ENCODE measurements around the gene ZDHHC17.

The ZDHHC17 gene, protein sequence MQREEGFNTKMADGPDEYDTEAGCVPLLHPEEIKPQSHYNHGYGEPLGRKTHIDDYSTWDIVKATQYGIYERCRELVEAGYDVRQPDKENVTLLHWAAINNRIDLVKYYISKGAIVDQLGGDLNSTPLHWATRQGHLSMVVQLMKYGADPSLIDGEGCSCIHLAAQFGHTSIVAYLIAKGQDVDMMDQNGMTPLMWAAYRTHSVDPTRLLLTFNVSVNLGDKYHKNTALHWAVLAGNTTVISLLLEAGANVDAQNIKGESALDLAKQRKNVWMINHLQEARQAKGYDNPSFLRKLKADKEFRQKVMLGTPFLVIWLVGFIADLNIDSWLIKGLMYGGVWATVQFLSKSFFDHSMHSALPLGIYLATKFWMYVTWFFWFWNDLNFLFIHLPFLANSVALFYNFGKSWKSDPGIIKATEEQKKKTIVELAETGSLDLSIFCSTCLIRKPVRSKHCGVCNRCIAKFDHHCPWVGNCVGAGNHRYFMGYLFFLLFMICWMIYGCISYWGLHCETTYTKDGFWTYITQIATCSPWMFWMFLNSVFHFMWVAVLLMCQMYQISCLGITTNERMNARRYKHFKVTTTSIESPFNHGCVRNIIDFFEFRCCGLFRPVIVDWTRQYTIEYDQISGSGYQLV

DNA sequence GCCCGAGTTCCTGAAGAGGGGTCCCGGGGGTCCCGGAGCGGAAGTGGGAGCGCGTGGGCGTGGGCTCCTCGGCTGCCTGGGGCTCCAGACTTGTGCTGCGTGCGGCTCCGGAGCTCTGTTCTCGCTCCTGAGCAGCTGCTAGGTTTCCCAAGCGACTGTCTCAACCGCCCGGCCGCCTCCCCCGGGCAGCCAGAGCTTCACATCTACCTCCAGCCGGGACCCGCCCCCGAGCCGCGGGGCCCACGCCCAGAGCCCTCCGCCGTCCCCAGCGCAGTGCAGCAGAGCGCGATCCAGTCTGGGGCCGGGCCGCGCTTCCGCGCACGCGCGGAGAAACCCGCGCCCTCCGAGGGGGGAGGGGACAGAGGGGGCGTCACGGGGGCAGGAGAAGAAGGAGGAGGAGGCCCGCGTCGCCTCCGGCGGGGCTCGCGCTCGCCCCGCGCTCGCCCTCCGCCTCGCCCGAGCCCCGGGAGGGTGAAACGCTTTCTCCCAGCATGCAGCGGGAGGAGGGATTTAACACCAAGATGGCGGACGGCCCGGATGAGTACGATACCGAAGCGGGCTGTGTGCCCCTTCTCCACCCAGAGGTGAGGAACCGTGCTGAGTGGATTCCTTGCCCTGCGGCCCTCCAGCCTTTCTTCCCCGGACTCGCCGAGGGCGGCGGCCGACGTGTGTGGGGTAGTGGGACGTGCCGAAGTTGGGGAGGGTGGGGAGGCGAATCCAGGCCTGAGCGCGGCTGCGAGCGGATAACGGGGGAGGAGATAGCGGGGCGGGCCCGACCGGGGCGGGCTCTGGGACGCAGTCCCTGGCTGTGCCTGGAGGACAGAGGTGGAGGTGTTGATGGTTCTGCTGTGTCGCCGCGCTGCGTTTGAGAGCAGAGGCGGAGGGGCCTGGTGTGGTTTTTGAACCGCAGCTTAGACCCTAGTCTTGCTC, at the start of gene ZDHHC17:
ZDHHC17 (plus strand) TSS at position 370 of the 930 bp plus-strand sequence; CDS start at position 492, 122 bp downstream.
- peaks cover 46% of the 10 kb centered on the region for H3K79me2 ChIP-seq (ENCODE audit: insufficient read depth, low read length)
- no peaks in the 10 kb centered on the region for H3K9me2 ChIP-seq (ENCODE audit: low read depth, low read length)
- peak within 1 kb of the TSS; percentile 90 for H3K4me3 ChIP-seq (ENCODE audit: low read depth, low read length, poor library complexity, severe bottlenecking)
- no peaks in the 10 kb centered on the region for H3K36me3 ChIP-seq (ENCODE audit: insufficient read depth, low read length)
- no peaks in the 10 kb centered on the region for H3K9me3 ChIP-seq (ENCODE audit: low read length)
- H3K4me2 ChIP-seq (ENCODE audit: low read length): peak within 1 kb of the TSS; percentile 99
- H3K4me1 ChIP-seq (ENCODE audit: insufficient read depth, low read length, severe bottlenecking): peaks cover 36% of the 10 kb centered on the region
- no peak for TF ChIP-seq EZH2 (IDR thresholded peaks at IDR 0.05; ENCODE audit: borderline replicate concordance, low read length)
- TF ChIP-seq, protein P1, sequence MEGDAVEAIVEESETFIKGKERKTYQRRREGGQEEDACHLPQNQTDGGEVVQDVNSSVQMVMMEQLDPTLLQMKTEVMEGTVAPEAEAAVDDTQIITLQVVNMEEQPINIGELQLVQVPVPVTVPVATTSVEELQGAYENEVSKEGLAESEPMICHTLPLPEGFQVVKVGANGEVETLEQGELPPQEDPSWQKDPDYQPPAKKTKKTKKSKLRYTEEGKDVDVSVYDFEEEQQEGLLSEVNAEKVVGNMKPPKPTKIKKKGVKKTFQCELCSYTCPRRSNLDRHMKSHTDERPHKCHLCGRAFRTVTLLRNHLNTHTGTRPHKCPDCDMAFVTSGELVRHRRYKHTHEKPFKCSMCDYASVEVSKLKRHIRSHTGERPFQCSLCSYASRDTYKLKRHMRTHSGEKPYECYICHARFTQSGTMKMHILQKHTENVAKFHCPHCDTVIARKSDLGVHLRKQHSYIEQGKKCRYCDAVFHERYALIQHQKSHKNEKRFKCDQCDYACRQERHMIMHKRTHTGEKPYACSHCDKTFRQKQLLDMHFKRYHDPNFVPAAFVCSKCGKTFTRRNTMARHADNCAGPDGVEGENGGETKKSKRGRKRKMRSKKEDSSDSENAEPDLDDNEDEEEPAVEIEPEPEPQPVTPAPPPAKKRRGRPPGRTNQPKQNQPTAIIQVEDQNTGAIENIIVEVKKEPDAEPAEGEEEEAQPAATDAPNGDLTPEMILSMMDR (IDR thresholded peaks at IDR 0.05; ENCODE audit: low read length): no peak
- H3K27ac ChIP-seq (ENCODE audit: low read depth, low read length, poor library complexity, severe bottlenecking): peak within 1 kb of the TSS; percentile 75
- peak within 1 kb of the TSS; percentile 80; the same call in 1 of the 2 replicates for H2AFZ ChIP-seq (ENCODE audit: low read length)
- H3K9ac ChIP-seq (ENCODE audit: low read length): peak within 1 kb of the TSS; percentile 94
- no peaks in the 10 kb centered on the region for H3F3A ChIP-seq (ENCODE audit: insufficient read depth, low read length)
- H4K20me1 ChIP-seq (ENCODE audit: insufficient read depth, low read length): no peaks in the 10 kb centered on the region
- no peaks in the 10 kb centered on the region for H3K27me3 ChIP-seq (ENCODE audit: insufficient read depth, low read length)

GRCh38 chr12:76714415-76714814, 49.5 kb upstream of the ZDHHC17 start:
- no peaks in the 10 kb centered on the region for H3K9me3 ChIP-seq (ENCODE audit: low read length)
- no peaks in the 10 kb centered on the region for H3F3A ChIP-seq (ENCODE audit: insufficient read depth, low read length)

GRCh38 chr12:76714861-76715260, 49.1 kb upstream of the ZDHHC17 start:
- Histone ChIP-seq H3K9me3 (ENCODE audit: low read length) (no peaks in the 10 kb centered on the region), H3K36me3 (ENCODE audit: insufficient read depth, low read length) (no peaks in the 10 kb centered on the region), H4K20me1 (ENCODE audit: insufficient read depth, low read length) (no peaks in the 10 kb centered on the region), H2AFZ (ENCODE audit: low read length) (no peak overlapping the region), H3K9me2 (ENCODE audit: low read depth, low read length) (no peaks in the 10 kb centered on the region), H3K27ac (ENCODE audit: low read depth, low read length, poor library complexity, severe bottlenecking) (no peak overlapping the region), H3K4me1 (ENCODE audit: insufficient read depth, low read length, severe bottlenecking) (no peaks in the 10 kb centered on the region), H3K9ac (ENCODE audit: low read length) (no peak overlapping the region), H3F3A (ENCODE audit: insufficient read depth, low read length) (no peaks in the 10 kb centered on the region), H3K4me3 (ENCODE audit: low read depth, low read length, poor library complexity, severe bottlenecking) (no peak overlapping the region), H3K27me3 (ENCODE audit: insufficient read depth, low read length) (no peaks in the 10 kb centered on the region), H3K79me2 (ENCODE audit: insufficient read depth, low read length) (no peaks in the 10 kb centered on the region), H3K4me2 (ENCODE audit: low read length) (no peak overlapping the region)
- TF ChIP-seq EZH2 (IDR thresholded peaks at IDR 0.05; ENCODE audit: borderline replicate concordance, low read length): no peak
- TF ChIP-seq, protein P1 (IDR thresholded peaks at IDR 0.05; ENCODE audit: low read length): no peak

More at GRCh38 chr12:76714415-76714814, 49.5 kb upstream of the ZDHHC17 start:
- no peak overlapping the region for H2AFZ ChIP-seq (ENCODE audit: low read length)
- H3K9me2 ChIP-seq (ENCODE audit: low read depth, low read length): no peaks in the 10 kb centered on the region
- no peaks in the 10 kb centered on the region for H3K36me3 ChIP-seq (ENCODE audit: insufficient read depth, low read length)
- no peak overlapping the region for H3K9ac ChIP-seq (ENCODE audit: low read length)
- no peaks in the 10 kb centered on the region for H3K4me1 ChIP-seq (ENCODE audit: insufficient read depth, low read length, severe bottlenecking)
- no peaks in the 10 kb centered on the region for H3K27me3 ChIP-seq (ENCODE audit: insufficient read depth, low read length)
- no peaks in the 10 kb centered on the region for H3K79me2 ChIP-seq (ENCODE audit: insufficient read depth, low read length)
- H4K20me1 ChIP-seq (ENCODE audit: insufficient read depth, low read length): no peaks in the 10 kb centered on the region
- TF ChIP-seq EZH2 (IDR thresholded peaks at IDR 0.05; ENCODE audit: borderline replicate concordance, low read length): no peak
- TF ChIP-seq, protein P1 (IDR thresholded peaks at IDR 0.05; ENCODE audit: low read length): no peak
- no peak overlapping the region for H3K4me3 ChIP-seq (ENCODE audit: low read depth, low read length, poor library complexity, severe bottlenecking)
- H3K27ac ChIP-seq (ENCODE audit: low read depth, low read length, poor library complexity, severe bottlenecking): no peak overlapping the region
- no peak overlapping the region for H3K4me2 ChIP-seq (ENCODE audit: low read length)
